Muscle of arm (tissue), 12 donors: Measurements from ENCODE around the gene CDKN2AIP. TPM values are rescaled to one million over a fixed set of nuclear protein-coding genes. Genes with fewer than 3 reads are reported as not detected.
"Not testable (repeated sequence)": the region's sequence is repeated elsewhere in the genome, so short reads cannot be mapped to it uniquely, and the experiment has no call there.

ENCODE experiments used
- DNase-seq: peaks from one replicate; pipeline ENCODE4 v3.0.0-alpha.2; 2013
- polyA plus RNA-seq, 12 donors: library from polyadenylated mRNA; unstranded; fragments of 120-200 nt; gene quantifications; one replicate each; pipeline ENCODE4 v1.2.1, GENCODE V29; 2013; ENCODE audit not compliant: insufficient read length in 12 of 12

Gene CDKN2AIP
- polyA plus RNA-seq, 12 donors, result 15.3 to 21.6 (median 17.5) TPM; not detected in 1

DNA sequence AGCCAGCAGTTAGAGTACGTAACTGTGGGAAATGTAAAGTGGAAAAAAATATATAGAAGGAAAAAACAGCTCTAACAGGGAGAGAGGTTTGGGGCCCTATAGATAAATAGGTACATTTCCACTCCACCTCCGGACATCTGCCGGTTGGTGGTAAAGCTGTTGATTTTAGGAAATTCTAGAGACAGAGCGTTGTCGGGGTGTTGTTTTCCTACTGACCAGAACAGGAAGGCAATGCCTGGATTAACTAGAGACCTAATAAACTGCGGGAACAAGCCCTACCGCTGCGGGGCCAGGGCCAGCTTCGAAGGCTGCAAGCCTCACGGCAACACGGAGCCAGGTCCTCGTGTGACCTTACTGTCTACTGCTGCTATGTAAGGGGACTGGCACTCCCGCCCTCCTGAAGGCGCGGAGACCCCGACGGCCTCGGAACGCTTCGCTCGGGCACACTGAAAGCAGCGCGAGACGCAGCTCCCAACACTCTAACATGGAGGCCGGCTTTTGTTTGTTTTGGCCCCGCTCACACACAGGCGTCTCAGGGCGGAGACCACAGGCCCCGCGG lies 702 bp upstream of the CDKN2AIP start:
- DNase-seq, result peak; percentile 70

GRCh38 chr4:183445097-183445428 lies 627 bp downstream of the CDKN2AIP start:
- no peak for DNase-seq

DNA sequence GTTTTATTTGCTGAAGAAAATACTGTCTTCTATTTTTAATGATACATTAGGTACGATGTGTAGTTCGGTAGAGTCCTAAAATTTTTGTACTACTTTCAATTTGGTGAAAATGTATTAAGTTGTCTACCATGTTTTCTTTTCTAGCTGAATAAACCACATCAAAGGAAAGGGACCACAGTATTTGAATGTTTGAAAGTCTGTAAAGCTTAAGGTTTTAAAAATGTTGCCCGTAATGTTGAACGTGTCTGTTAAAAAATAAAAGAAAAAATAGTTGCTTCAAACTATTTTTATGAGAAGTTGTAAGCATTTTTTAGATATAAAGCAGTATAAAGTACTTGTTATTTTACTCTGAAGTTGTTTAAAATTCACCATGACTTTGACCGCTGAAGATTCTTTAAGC lies 3.2 kb downstream of the CDKN2AIP start:
- DNase-seq, result no peak

- DNase-seq, result no peak
Observed at GRCh38 chr4:183448436-183448835, 4.0 kb downstream of the CDKN2AIP start.

DNA sequence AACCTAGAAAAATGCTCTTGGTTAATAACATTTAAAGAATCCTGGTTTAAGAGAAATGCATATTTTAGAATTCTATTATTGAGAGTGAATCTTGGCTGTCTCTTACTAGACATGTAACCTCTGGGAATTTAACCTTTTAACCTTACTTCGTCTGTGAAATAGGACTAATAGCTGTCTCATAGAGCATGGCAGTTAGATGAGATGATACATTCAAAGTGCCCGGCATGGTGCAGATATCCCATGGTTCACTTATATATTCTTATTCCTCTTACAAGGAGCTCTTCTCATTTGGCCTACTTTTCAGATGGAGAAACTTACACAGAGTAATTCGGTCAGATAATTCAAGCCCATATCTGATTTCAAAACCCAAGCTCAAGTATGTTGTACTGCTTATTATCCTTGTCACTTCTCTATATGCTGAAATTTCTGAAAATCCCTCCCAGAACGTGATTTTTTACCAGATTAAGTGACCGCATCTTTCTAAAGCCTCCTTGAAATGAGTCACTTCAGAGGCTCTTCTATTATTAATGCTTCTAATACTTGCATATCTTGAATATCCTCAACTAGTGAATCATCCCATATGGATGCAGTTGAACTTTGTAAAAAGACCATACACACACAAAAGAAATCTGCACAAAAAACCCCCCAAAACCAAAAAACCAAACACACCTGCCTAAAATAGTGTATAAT lies 4.9 kb downstream of the CDKN2AIP start:
- no peak for DNase-seq

- DNase-seq, result no peak
Observed at GRCh38 chr4:183450108-183450507, 5.7 kb downstream of the CDKN2AIP start.

GRCh38 chr4:183455431-183456195 lies 11.2 kb downstream of the CDKN2AIP start:
- no peak for DNase-seq

DNA sequence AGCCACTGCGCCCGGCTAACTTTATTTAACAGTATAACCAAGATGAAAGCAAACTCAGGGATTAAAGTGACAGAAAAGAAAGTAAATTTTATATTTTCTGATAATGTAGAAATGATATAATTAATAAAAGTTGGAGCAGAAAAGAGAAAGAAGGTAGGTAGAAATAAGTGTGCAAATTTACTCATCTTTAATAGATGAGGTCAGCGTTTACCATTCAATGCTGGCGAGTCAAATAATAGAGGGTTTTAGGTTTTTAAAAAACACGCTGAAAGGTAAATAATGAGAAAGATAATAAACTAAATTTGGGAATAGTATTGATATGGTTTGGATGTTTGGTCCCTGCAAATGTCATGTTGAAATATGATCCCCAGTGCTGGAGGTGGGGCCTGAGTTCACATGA lies 13.6 kb downstream of the CDKN2AIP start:
- DNase-seq, result no peak

- not testable (repeated sequence) for DNase-seq
Observed at GRCh38 chr4:183463903-183464619, 19.6 kb downstream of the CDKN2AIP start.

DNA sequence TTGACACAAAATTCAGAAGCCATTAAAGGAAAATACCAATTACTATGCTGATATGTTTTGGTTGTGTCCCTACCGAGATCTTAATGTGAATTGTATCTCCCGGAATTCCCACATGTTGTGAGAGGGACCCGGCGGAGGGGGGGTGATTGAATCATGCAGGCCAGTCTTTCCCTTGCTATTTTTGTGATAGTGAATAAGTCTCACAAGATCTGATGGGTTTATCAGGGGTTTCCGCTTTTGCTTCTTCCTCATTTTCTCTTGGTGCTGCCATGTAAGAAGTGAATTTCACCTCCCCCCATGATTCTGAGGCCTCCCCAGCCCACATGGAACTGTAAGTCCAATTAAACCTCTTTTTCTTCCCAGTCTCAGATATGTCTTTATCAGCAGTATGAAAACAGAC lies 21.4 kb downstream of the CDKN2AIP start:
- not testable (repeated sequence) for DNase-seq

DNA sequence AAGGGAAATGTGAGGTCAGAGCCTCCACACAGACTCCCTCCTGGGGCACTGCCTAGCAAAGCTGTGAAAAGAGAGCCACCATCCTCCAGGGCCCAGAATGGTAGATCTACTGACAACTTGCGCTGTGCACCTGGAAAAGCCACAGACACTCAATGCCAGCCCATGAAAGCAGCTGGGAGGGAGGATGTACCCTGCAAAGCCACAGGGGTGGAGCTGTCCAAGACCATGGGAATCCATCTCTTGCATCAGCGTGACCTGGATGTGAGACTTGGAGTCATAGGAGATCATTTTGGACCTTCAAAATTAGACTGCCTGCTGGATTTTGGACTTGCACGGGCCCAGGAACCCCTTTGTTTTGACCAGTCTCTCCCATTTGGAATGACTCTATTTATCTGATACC lies 22.8 kb downstream of the CDKN2AIP start:
- DNase-seq, result no peak

DNA sequence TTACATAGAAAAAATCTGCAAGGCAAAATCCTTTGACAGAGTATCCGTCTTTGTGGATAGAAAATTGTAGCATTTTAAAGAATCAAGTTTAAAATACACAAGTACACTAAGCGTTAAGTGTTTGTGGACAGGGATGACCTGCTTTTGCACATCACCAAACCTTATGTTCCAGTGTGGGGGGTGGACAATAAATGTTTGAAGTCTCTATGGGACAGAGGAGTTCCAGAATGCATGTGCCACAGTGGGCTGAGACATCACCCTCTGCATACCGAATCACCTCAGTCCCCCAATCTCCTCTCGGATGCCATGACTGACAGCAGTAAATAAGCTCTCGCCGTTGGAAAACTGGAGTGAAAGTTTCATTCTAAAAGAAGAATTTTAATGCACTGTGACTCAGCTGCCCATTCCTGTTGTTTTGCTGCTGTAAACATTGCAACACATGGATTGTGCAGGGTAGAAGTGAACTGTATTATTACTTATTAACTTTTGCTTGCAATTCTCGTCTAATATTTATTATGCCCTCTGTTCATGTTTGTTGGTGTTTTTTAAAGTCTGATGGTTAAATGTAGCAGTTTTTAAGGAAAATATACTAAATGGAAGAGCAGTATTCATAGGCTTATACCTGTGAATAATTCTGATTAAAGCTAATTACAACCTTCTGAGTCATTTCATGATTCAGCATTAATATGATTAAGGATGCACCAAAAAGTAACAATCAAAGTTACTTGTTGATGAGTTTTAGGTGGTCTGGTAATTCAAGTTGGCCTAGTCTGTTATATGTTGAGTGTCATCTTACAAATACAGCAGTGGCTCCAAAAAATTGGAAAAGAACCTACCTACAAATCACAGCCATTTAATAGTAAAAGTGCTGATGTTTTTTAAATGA lies 24.0 kb downstream of the CDKN2AIP start:
- no peak for DNase-seq

DNA sequence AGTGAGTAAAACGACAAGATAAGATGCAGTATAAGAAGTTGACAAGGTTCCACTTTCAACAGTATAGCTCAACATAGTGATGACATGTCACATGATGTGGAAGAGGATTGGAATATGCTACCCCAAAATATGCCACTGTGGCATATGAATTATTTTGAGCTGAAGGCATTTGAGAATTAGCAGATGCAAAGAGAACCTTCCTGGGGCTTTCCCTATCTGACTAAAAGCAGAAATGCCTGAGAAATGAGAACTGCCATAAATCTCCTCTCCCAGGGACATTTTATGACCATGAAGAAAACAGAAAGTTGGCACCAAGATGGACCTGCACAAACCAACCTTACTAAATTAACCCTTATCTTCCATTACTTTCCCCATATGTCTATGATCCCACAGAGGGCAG lies 24.8 kb downstream of the CDKN2AIP start:
- no peak for DNase-seq

GRCh38 chr4:183469936-183470335 lies 25.5 kb downstream of the CDKN2AIP start:
- no peak for DNase-seq

GRCh38 chr4:183470821-183471220 lies 26.4 kb downstream of the CDKN2AIP start:
- DNase-seq, result no peak

DNA sequence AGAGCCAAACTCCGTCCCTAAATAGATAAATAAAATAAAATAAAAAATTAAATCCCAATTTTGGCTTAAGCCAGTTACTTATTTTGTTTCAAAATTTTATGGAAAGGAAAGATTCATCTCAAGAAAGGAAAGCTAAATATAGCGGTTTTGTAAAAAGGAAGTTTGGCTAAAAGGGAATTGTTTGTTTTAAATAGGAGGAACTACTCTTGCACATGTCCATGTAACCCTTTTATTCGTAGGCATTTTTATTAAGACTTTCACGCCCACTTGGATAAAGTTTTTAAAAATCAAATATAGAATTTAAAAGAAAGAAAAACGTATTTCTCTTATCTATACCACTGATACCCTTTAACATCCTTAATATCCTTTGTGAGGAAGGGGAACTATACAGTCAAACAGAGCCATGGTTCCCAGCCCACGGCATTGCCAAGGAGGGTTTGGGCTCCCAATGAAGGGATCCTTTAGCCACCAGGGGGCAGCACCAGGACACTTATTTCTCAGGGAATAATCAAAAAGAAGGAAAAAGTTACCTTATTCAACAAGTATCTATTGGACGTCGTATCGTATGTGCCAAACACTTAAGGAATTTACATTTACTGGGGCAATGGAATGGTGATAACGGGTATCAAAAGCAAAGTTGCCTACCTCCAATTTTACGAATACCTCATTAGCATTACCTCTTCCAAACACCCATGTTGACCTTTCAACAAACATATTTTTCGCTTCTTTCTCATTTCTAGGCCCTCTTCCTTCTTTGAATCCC lies 27.7 kb downstream of the CDKN2AIP start:
- DNase-seq, result peak; percentile 83

DNA sequence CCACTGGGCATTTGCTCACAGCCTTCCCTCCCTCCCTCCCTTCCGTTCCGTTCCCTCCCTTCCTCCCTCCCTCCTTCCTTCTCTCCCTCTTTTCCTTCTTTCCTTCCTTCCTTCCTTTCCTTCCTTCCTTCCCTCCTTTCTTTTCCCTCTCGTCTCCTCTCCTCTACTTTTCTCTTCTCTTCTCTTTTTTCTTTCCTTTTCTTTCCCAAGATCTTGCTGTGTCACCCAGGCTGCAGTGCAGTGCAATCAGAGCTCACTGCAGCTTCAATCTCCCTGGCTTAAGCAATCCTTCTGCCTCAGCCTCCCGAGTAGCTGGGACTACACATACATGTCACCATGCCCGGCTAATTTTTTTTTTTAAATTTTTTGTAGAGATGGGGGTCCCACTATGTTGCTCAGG lies 33.7 kb downstream of the CDKN2AIP start:
- DNase-seq, result no peak

DNA sequence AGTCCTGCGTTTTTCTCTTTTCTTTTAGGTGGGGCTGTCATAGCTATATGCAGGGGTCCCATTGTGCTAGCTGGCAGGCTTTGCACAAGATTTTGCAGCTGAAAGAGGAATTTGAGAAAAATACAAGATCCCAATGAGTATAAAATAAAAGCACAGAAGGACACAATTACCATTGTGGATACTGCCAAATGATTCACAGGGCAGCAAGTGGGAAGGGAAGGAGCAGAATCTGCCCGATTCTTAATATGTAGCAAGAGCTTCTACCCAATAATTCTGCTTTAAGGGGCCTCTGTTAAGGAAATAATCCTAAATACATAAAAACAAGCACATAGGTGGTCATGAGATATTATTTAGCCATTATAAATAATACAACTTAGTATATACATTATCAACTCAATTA lies 34.5 kb downstream of the CDKN2AIP start:
- no peak for DNase-seq

DNA sequence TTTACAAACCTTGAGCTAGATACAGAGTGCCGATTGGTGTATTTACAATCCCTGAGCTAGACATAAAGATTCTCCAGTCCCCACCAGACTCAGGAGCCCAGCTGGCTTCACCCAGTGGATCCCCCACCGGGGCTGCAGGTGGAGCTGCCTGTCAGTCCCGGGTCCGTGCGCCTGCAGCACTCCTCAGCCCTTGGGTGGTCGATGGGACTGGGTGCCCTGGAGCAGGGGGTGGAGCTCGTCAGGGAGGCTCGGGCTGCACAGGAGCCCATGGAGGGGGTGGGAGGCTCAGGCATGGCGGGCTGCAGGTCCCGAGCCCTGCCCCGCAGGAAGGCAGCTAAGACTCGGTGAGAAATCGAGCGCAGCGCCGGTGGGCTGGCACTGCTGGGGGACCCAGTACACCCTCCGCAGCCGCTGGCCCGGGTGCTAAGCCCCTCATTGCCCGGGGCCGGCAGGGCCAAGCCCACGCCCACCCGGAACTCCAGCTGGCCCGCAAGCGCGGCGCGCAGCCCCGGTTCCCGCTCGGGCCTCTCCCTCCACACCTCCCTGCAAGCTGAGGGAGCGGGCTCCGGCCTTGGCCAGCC lies 38.2 kb downstream of the CDKN2AIP start:
- DNase-seq, result not testable (repeated sequence)

GRCh38 chr4:183483997-183484396 lies 39.6 kb downstream of the CDKN2AIP start:
- no peak for DNase-seq
